Activated T-cell treated with anti-CD3 and anti-CD28 coated beads, Interleukin-2, amount 50 U/mL, for 48 hours (primary cell): Measurements from ENCODE around the gene LRBA.

ENCODE experiments used
- DNase-seq, 2 experiments: peaks; one replicate each; pipeline ENCODE4 v3.0.0-alpha.2; 2020

Gene LRBA

GRCh38 chr4:150342945-150343344 is 672.1 kb downstream of the LRBA start:
- no peak for DNase-seq

DNA sequence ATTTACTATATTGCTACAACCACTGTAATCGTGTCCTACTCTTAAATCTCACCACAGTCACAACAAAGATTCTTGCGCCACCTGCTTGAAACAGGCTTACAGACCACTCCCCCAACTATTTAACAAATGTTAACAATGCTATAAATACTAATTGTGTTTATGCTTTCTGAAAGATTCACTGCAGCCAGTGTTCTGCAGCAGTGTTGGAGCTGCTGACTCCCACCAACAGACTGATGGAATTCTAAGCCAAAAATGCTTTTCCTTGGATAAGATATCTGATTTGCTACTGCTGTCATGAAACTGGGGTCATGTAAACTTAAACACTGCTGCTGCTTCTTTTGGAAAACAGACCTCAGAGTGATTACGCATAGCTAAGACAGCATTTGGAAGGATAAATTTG is 677.4 kb downstream of the LRBA start:
- DNase-seq, result no peak

DNA sequence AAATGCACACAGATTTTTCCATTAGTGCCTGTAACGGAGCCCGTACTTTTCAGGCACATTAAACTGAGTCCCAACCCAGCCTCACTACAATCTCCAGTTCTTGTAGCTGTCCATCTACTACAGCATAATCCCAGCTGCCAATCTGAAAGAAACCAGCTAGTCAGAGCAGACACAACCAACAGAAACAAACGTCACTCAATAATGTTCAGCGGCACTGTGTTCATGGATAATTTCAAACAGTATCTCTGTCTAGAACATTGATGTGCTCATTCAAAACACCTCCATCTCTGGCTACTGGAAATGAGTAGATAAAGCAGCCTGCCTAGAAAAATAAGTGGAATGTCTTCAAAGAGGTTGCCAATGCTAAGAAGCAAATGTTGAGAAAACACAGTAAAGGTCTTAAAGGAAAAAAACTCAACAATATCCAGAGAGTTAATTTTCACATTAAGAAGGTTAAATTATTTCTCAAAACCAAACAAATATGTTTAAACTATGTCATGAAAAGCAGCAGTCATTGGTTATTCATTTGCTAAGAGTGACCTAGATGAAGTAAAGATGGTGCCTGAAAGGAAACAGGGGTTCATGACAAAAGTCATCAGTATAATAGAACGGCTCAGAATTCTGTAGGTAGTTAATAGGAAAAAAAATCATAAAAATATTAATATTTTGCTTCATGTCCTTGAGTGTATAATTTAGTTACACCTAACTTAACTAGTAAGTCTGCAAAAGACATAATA is 678.2 kb downstream of the LRBA start:
- no peak for DNase-seq

- no peak for DNase-seq
These were observed 682.1 kb downstream of the LRBA start for GRCh38 chr4:150332961-150333360.

- DNase-seq, result no peak
These were observed 683.0 kb downstream of the LRBA start for GRCh38 chr4:150332086-150332485.

GRCh38 chr4:150329373-150329772 is 685.7 kb downstream of the LRBA start:
- DNase-seq, result no peak

- no peak for DNase-seq
These were observed 686.6 kb downstream of the LRBA start for GRCh38 chr4:150328496-150328895.

- DNase-seq, result no peak
These were observed 687.8 kb downstream of the LRBA start for GRCh38 chr4:150327262-150327780.

GRCh38 chr4:150325872-150326271 is 689.2 kb downstream of the LRBA start:
- DNase-seq, result no peak

GRCh38 chr4:150323406-150324325 is 691.4 kb downstream of the LRBA start:
- no peak for DNase-seq

DNA sequence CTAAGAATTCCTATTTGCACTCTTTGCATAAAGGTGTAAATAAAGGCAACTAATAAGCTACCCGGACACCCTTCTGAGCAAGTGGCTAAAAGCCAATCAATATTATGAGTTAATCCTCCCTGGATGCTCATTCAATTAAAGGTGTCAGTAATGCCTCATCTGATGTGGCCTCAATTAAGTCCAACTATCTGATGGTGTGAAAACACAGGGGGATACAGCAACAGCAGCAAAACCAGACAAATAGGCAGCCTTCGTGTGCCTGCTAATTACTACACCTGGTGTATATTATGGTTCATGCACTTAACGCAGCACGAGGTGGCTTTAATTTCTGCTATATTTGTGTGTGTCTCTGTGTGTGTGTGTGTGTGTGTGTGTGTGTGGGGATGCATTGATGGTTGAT is 692.4 kb downstream of the LRBA start:
- DNase-seq, result no peak

- DNase-seq, result no peak
These were observed 694.0 kb downstream of the LRBA start for GRCh38 chr4:150321113-150321512.

GRCh38 chr4:150318971-150319370 is 696.1 kb downstream of the LRBA start:
- DNase-seq, result no peak

- no peak for DNase-seq
These were observed 696.6 kb downstream of the LRBA start for GRCh38 chr4:150318527-150318926.

GRCh38 chr4:150316332-150317205 is 698.5 kb downstream of the LRBA start:
- DNase-seq, result no peak

DNA sequence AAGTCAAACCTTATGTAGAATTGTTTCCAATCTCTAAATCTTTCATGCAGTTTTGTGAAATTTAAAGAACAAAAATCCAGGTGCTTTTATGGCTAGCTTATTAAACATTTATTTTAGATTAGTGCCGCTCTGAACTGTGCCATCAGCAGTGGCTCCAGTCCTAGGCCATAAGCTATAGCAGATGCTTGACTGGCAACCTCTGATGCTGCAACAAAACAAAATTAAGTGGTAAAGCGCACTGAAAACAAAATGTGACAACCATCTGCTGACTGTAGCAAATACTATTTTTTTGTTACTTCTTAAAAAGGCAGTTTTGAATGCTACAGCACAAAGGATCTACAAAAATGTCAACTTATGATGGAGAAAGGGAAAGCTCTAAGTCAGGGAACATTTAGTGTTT is 699.4 kb downstream of the LRBA start:
- no peak for DNase-seq

GRCh38 chr4:150315175-150315574 is 699.9 kb downstream of the LRBA start:
- no peak for DNase-seq

GRCh38 chr4:150314031-150314430 is 701.1 kb downstream of the LRBA start:
- no peak for DNase-seq

DNA sequence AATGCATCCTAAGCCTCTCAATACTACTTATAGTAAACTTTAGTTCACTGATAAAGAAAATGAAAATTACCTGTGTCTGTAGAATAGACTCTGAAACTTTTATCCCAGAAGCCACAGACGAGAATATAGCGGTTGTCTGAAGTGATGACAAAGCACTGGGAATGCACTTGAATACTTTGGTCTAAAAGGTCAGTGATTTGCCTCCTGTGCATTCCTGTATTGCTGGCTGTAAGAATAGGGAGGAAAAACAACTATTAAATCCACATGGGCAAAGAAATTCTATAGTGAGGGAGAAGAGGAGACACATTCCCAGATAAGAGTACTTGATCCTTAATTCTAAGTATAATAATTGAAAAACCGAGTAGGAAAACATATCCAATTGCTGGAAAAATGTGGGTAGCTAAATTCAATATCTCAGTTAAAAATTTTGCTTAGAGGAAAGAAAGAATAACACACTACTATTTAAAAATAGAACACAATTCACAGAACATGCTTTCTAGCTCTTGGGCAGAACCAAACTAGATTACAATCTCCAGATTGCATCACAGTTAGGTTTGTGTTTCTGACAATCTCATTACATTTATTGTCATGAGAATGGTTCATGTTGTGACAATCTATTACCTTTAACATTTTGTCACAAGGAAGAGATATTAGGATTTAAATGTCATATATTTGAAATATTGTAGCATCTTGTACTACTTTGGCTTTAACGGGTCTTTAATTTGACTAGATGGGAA is 704.8 kb downstream of the LRBA start:
- DNase-seq, result no peak

DNA sequence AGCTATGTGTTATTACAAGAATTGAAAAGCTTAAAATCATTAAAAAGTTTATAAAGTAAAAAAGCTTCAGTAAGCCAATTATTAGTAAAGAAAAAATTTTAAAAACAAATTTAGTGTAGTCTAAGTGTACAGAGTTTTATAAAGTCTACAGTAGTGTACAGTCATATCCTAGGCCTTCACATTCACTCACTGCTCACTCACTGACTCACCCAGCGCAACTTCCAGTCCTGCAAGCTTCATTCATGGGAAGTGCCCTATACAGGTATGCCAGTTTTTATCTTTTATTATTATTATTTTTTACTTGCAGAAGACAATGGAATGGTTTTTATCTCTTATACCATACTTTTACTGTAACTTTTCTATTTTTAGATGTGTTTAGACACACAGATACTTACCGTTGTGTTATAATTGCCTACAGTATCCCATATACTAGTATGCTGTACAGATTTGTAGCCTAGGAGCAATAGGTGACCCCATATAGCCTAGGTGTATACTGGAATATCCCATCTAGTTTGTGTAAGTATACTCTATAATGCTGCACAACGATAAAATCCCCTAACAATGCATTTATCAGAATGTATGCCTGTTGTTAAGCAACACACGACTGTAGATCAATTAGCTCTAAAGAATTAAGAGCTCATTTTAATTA is 706.1 kb downstream of the LRBA start:
- no peak for DNase-seq

DNA sequence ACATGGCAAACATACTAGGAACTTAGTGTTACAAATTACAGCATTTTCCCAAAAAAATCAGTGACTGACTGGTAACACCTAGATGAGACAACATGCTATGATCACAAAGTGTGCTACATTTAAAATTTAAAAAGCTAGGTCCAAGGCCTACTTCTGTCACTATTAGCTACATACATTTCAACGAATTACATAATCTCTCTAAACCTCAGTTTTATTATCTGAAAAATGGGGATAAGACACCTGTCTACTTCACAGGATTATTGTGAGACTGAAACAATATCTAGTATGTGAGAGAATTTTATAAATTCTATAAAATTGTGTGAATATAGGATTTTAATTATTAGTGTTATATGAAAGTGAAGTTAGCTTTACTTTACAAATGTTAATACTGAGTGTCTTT is 708.4 kb downstream of the LRBA start:
- no peak for DNase-seq

- DNase-seq, result no peak
These were observed 709.1 kb downstream of the LRBA start for GRCh38 chr4:150305995-150306394.
